GM18951 (cell line): ENCODE data around the gene GNA14.

ENCODE experiments used
- POLR2A ChIP-seq: IDR thresholded peaks from 4 replicates; pipeline ENCODE4 v1.6.1; 2011; ENCODE audit warnings: mild to moderate bottlenecking; ENCODE audit not compliant: insufficient read length, insufficient read depth; ENCODE audit errors: extremely low read depth
- in situ Hi-C: fragments of 300-500 bp; cut with MboI; formaldehyde crosslinking; loops from one replicate; pipeline ENCODE4 v1.12.0; 2022; ENCODE audit warnings: low sequenced_read_pairs, mixed read lengths, inconsistent platforms; ENCODE audit not compliant: unreplicated experiment

The GNA14 gene

GRCh38 chr9:77521091-77521490, 127.0 kb downstream of the GNA14 start:
- in situ Hi-C loops: no loop called here
- TF ChIP-seq POLR2A: no peak

DNA sequence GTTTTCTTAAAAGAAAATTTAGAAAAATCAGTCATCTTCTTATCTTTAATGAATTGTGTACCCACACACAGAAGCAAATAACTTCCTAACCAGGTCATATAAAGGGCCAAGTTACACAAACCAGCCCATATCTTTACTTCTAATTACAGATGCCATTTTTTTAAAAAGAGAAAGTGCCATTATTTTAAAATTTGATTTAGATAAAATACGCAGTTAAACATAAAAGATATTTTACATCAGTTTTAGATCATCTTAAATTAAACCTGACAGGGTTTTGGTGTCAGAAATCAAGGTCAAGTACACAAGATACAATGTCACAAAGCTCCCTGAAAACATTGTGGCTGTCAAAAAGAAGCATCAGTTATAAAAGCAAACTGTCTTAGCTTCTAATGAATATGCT, 129.4 kb downstream of the GNA14 start:
- in situ Hi-C loops: no loop called here
- TF ChIP-seq POLR2A: no peak

DNA sequence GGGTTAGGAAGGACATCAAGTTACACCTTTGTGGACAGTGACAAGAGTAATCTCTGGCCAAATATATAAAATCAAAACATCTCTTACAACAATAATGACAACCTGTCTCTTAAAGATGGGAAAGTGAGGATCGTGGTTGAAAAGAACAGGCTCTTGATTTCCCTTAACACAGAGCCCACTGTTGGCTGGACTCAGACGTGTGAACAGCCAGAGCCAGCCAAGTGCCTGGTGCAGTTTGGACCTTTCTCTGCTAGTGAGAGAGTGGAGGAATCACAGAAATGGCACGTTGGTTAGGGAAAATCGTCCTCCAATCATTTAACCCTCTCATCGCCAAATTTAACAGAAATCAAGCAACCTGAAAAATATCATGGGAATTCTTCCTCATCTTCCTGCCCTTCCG, 131.3 kb downstream of the GNA14 start:
- in situ Hi-C loops: no loop called here
- no peak for TF ChIP-seq POLR2A

DNA sequence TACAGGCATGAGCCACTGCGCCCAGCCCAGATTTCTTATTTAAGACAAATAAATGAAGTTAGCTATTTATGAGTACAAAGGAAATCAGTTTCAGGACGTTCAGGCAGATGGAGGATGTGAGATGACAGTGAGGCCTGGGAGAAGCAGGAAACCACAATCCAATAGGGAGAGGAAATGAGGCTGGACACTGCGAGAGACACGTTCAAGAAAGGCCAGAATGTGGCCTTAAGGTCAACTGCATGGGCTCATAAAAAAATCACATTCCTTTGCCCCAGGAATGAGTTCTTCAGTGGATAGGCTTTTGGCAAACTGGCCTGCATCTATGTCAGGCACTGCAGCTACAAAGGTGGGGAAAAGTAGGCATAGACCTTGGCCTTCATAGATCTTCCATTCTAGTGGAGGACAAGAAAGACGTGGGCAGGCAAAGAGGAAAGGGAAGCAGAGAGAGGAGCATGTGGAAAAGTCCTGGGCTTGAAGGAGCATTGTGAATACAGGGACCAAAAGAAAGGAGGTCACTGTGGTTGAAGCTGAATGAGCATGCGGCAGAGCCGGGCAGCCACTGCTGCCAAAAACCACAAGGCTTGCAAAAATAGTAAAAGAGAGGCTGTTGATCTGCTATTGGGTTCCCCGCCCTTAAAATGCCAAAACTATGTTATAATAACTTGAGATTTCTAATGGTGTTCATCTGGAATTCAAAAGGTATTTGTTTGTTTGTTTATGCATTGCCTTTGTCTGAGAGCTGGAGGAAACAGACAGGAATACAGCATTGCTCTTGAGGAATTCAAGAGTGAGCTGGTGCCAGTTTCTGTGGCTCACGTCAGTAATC, 133.0 kb downstream of the GNA14 start:
- in situ Hi-C loops: no loop called here

GRCh38 chr9:77513457-77513856, 134.7 kb downstream of the GNA14 start:
- in situ Hi-C loops: no loop called here
- no peak for TF ChIP-seq POLR2A

More for the DNA sequence above, 133.0 kb downstream of the GNA14 start:
- no peak for TF ChIP-seq POLR2A

- in situ Hi-C loops: no loop called here
- no peak for TF ChIP-seq POLR2A
These were observed 135.2 kb downstream of the GNA14 start for GRCh38 chr9:77512876-77513275.

- TF ChIP-seq POLR2A: no peak
- in situ Hi-C loops: no loop called here
These were observed 136.6 kb downstream of the GNA14 start for GRCh38 chr9:77511525-77511924.

DNA sequence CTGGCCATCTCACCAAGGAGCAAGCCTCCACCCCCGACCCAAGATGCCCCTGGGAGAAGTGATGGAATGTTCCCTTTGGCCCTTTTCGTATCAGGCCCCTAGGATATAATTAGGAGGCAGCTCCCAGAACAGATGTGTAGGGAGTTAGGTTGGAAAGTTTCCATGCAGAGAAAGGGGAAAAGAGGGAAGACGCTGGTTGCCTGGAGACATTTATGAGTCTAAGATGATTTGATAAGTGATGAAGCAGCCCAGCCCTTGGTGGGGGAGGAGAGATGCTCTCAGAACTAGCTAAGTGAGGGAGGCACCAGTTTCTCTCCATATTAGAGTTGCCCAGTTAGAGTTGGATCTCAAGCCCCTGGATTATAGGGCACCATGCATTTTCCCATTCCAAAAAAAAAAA, 137.5 kb downstream of the GNA14 start:
- in situ Hi-C loops: no loop called here
- no peak for TF ChIP-seq POLR2A

DNA sequence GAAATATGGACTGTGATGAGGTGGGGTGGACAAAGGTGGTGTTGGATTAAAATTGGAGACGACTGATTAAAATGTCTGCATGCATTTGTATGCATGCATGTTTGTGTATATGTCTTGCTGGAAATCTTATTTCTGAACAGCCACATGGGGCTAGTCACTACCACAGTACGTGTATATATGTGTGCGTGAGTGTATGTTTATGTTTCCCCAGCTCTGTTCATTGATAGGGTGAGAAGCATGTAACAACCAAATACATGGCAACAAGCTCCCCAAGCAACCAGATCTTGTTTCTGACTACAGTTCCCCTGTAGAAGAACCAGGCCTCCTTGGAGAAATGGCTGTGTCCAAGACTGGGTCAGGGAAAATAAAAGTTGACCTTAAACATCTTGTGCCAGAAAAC, 139.7 kb downstream of the GNA14 start:
- in situ Hi-C loops: no loop called here
- TF ChIP-seq POLR2A: no peak

GRCh38 chr9:77507212-77507961, 140.7 kb downstream of the GNA14 start:
- in situ Hi-C loops: no loop called here
- TF ChIP-seq POLR2A: no peak

DNA sequence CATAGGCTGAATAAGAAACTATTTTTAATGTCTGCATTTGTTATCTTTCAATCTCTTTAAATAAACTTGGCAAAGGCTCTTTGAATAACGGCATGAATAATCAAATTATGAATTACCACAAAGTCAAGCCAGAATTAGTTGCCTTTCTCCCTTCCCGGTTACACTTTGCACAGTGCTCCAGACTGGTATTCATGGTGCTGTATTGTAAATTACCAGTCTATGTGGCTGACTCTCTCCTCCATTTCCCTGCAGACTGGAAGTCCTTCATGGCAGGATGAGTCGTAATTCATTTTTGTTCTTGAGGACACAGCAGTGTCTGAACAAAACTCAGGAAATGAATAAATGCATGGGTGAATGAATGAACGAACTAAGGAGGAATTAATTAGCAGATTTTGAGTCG, 142.9 kb downstream of the GNA14 start:
- TF ChIP-seq POLR2A: no peak
- in situ Hi-C loops: no loop called here

DNA sequence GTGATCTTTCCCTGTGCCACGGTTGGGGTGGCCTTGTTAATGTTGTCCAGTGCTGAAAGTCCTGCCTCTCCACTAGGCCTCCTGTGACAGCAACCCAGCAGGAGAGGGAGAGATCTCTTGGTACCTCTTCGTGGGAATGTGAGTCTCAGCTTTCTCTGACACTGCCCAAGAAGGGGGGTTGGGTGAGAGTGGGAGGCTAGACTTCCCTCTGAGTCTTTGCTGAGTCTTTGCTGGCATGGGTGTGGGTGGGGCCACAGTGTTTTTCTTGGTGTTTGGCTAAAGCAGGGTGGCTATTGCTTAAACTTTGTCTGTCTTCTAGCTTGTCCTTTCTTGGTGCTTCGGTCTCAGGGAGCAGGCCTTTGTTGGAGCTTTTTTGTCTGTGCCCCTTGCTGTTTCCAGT, 145.6 kb downstream of the GNA14 start:
- TF ChIP-seq POLR2A: no peak
- in situ Hi-C loops: no loop called here

DNA sequence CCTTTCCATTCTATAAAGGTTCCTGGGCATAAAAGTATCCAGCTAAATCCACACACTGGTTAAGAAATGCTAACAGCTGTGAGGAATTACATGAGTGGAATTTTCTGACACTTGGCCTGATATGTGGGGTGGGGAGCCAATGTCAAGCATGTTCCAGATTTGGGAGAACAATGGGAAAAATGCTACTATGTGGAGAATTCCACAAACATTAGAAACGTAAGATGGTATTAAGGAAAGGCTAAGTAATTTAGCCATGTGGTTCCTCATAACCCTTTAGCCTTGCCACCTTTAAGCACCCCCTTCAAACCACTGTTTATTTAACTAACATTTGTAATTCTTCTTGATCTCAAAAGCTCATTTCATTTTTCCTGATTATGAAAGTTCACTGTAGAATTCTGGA, 149.2 kb downstream of the GNA14 start:
- no peak for TF ChIP-seq POLR2A
- in situ Hi-C loops: no loop called here
